GM23338 (cell line): ENCODE results near the gene CYFIP2. TPM values are rescaled to one million over a fixed set of nuclear protein-coding genes. Genes with fewer than 3 reads are reported as not detected.

Source experiments
- ATAC-seq: fragments of 200-7000 bp; cut with Tn5 transposase; 3 replicates; pipeline ENCODE4 v1.9.1; 2020
- DNase-seq: peaks from one replicate; pipeline ENCODE4 v3.0.0-alpha.2; 2015; ENCODE audit warnings: low spot score
- H2AFZ ChIP-seq: fragments of 200-600 bp; sonication (generic); 2 replicates; pipeline ENCODE4 v1.8.0; 2016; ENCODE audit warnings: antibody characterized with exemption, mild to moderate bottlenecking, moderate library complexity
- H3F3A ChIP-seq: fragments of 200-600 bp; sonication (generic); replicated peaks from 2 replicates; pipeline ENCODE4 v1.8.0; 2017; ENCODE audit warnings: antibody characterized with exemption, mixed run types, low read depth
- H3K27ac ChIP-seq: fragments of 200-600 bp; sonication (generic); 2 replicates; pipeline ENCODE4 v1.6.1; 2016; ENCODE audit warnings: low read depth
- H3K27me3 ChIP-seq: fragments of 200-600 bp; sonication (generic); 2 replicates; pipeline ENCODE4 v1.8.0; 2016; ENCODE audit warnings: mild to moderate bottlenecking, mixed run types, moderate library complexity; ENCODE audit not compliant: insufficient read depth
- H3K36me3 ChIP-seq: fragments of 200-600 bp; sonication (generic); 2 replicates; pipeline ENCODE4 v1.8.0; 2016; ENCODE audit warnings: mild to moderate bottlenecking; ENCODE audit not compliant: insufficient read depth
- H3K4me1 ChIP-seq: fragments of 200-600 bp; sonication (generic); 2 replicates; pipeline ENCODE4 v1.8.0; 2016; ENCODE audit warnings: mild to moderate bottlenecking, moderate library complexity; ENCODE audit not compliant: insufficient read depth
- H3K4me2 ChIP-seq: fragments of 200-600 bp; sonication (generic); 2 replicates; pipeline ENCODE4 v1.7.1; 2017; ENCODE audit warnings: mixed run types
- H3K4me3 ChIP-seq: fragments of 200-600 bp; sonication (generic); 2 replicates; pipeline ENCODE4 v1.6.1; 2016; ENCODE audit warnings: mixed run types
- H3K79me2 ChIP-seq: fragments of 200-600 bp; sonication (generic); replicated peaks from 2 replicates; pipeline ENCODE4 v1.8.0; 2017; ENCODE audit warnings: mild to moderate bottlenecking; ENCODE audit not compliant: insufficient read depth
- H3K9me2 ChIP-seq: fragments of 200-600 bp; sonication (generic); 2 replicates; pipeline ENCODE4 v1.8.0; 2017; ENCODE audit not compliant: insufficient read depth
- H4K20me1 ChIP-seq: fragments of 200-600 bp; sonication (generic); replicated peaks from 2 replicates; pipeline ENCODE4 v1.8.0; 2017; ENCODE audit warnings: mild to moderate bottlenecking; ENCODE audit not compliant: insufficient read depth
- H3K27ac Mint-ChIP-seq: 2 replicates; pipeline ENCODE4 v1.8.0; 2020; ENCODE audit warnings: inconsistent platforms, mild to moderate bottlenecking, moderate library complexity, mixed read lengths
- H3K27me3 Mint-ChIP-seq: 3 replicates; pipeline ENCODE4 v1.8.0; 2022; ENCODE audit warnings: low read depth, mild to moderate bottlenecking, moderate library complexity, mixed read lengths, inconsistent platforms; ENCODE audit not compliant: insufficient read depth, poor library complexity
- H3K36me3 Mint-ChIP-seq: 3 replicates; pipeline ENCODE4 v1.8.0; 2021; ENCODE audit warnings: low read depth, mild to moderate bottlenecking, inconsistent platforms, moderate library complexity, mixed read lengths
- H3K4me1 Mint-ChIP-seq: 3 replicates; pipeline ENCODE4 v1.8.0; 2020; ENCODE audit warnings: mild to moderate bottlenecking, inconsistent platforms, mixed read lengths
- H3K4me3 Mint-ChIP-seq: 3 replicates; pipeline ENCODE4 v1.8.0; 2021; ENCODE audit warnings: moderate library complexity, mild to moderate bottlenecking, inconsistent platforms, mixed read lengths
- H3K9me3 Mint-ChIP-seq: 3 replicates; pipeline ENCODE4 v1.8.0; 2020; ENCODE audit warnings: moderate library complexity, mild to moderate bottlenecking, inconsistent platforms, mixed read lengths
- CREB1 ChIP-seq: fragments of 250-450 bp; sonication (Bioruptor Pico); IDR thresholded peaks from 2 replicates; pipeline ENCODE4 v1.5.0; 2020; ENCODE audit warnings: low read depth, mild to moderate bottlenecking, moderate library complexity
- CTCF ChIP-seq, 2 experiments: fragments of 200-600 bp in 1 of 2; sonication (generic) in 1 of 2; conservative IDR thresholded peaks; 2 replicates each; pipeline versions ENCODE4 v1.5.1 to v1.6.1; 2016 to 2017; ENCODE audit warnings: antibody characterized with exemption in 2 of 2, low read depth in 2 of 2, mild to moderate bottlenecking in 2 of 2, moderate library complexity in 1 of 2
- EZH2 ChIP-seq: fragments of 200-600 bp; sonication (generic); IDR thresholded peaks from one replicate; pipeline ENCODE4 v1.8.0; 2017; ENCODE audit warnings: antibody characterized with exemption, mild to moderate bottlenecking, low read depth; ENCODE audit not compliant: unreplicated experiment
- EZH2phosphoT487 ChIP-seq: fragments of 200-600 bp; sonication (generic); IDR thresholded peaks from one replicate; pipeline ENCODE4 v1.8.1; 2018; ENCODE audit warnings: antibody characterized with exemption; ENCODE audit not compliant: unreplicated experiment
- JUNB ChIP-seq: IDR thresholded peaks from one replicate; pipeline ENCODE4 v1.6.1; 2016; ENCODE audit warnings: antibody characterized with exemption; ENCODE audit not compliant: unreplicated experiment
- NANOG ChIP-seq: IDR thresholded peaks from 2 replicates; pipeline ENCODE4 v1.6.1; 2016; ENCODE audit warnings: antibody characterized with exemption, borderline replicate concordance
- POLR2AphosphoS5 ChIP-seq: IDR thresholded peaks from 2 replicates; pipeline ENCODE4 v1.6.1; 2016; ENCODE audit warnings: antibody characterized with exemption, low read depth
- REST ChIP-seq: IDR thresholded peaks from one replicate; pipeline ENCODE4 v1.6.1; 2018; ENCODE audit warnings: antibody characterized with exemption; ENCODE audit not compliant: unreplicated experiment
- STAT1 ChIP-seq: IDR thresholded peaks from one replicate; pipeline ENCODE4 v1.6.1; 2016; ENCODE audit warnings: antibody characterized with exemption; ENCODE audit not compliant: unreplicated experiment
- ZNF114 ChIP-seq: fragments of 250-450 bp; sonication (Bioruptor Pico); IDR thresholded peaks from 2 replicates; pipeline ENCODE4 v1.5.0; 2020; ENCODE audit warnings: mild to moderate bottlenecking, moderate library complexity
- ZNF331 ChIP-seq: fragments of 250-450 bp; sonication (Bioruptor Pico); IDR thresholded peaks from 2 replicates; pipeline ENCODE4 v1.5.0; 2020; ENCODE audit warnings: low read depth, mild to moderate bottlenecking, moderate library complexity
- ZNF462 ChIP-seq: fragments of 250-450 bp; sonication (Bioruptor Pico); IDR thresholded peaks from 2 replicates; pipeline ENCODE4 v1.5.0; 2020; ENCODE audit warnings: mild to moderate bottlenecking, moderate library complexity
- polyA plus RNA-seq: library from polyadenylated mRNA; unstranded; fragments of >200 nt; fragmentation: Nextera tagmentation; extraction: Ambion mirVana; gene quantifications from 2 replicates; pipeline ENCODE4 v1.2.1, GENCODE V29; 2016
- total RNA-seq: library from RNA; depleted of rRNA; stranded (reverse); fragments of >200 nt; shearing (Covaris generic); gene quantifications from 2 replicates; pipeline ENCODE4 v1.2.3, GENCODE V29; 2014

CYFIP2 gene
- total and polyA plus RNA-seq, 2 experiments from 2014 or later = 54.1 to 98.4 TPM

- TF ChIP-seq CTCF (conservative IDR thresholded peaks at IDR 0.05; ENCODE audit: low read depth in 2 of 2) (no peak), JUNB (no peak), EZH2phosphoT487 (no peak), ZNF331 (CRISPR knock-in tag) (no peak), ZNF114 (CRISPR knock-in tag) (no peak), STAT1 (no peak), NANOG (no peak), EZH2 (no peak), POLR2AphosphoS5 (no peak)
Observed at GRCh38 chr5:157351802-157352092, 85.8 kb downstream of the CYFIP2 start (continued).

- Histone ChIP-seq H3K79me2 (no peaks in the 10 kb centered on the region), H3K4me1 (no peaks in the 10 kb centered on the region), H4K20me1 (0 out of 2 replicates have a peak, but pooled peaks cover 4% of the 10 kb centered on the region), H3K4me3 (no peak overlapping the region), H3K27ac (no peak overlapping the region), H3K9me2 (no peaks in the 10 kb centered on the region), H3K36me3 (no peaks in the 10 kb centered on the region), H2AFZ (no peak overlapping the region), H3K4me2 (no peak overlapping the region), H3K27me3 (no peaks in the 10 kb centered on the region), H3F3A (no peaks in the 10 kb centered on the region)
- Mint-ChIP-seq H3K27ac (no peak overlapping the region), H3K27me3 (peaks cover 6% of the 10 kb centered on the region), H3K4me1 (peaks cover 2% of the 10 kb centered on the region; the same call in 1 of the 3 replicates), H3K36me3 (peaks cover 4% of the 10 kb centered on the region; the same call in 2 of the 3 replicates), H3K4me3 (no peak overlapping the region), H3K9me3 (no peaks in the 10 kb centered on the region)
- ATAC-seq = no peak
- DNase-seq = no peak
- TF ChIP-seq NANOG (no peak), STAT1 (no peak), EZH2 (no peak), REST (no peak), EZH2phosphoT487 (no peak), ZNF114 (CRISPR knock-in tag) (no peak), ZNF462 (CRISPR knock-in tag) (no peak), ZNF331 (CRISPR knock-in tag) (no peak), POLR2AphosphoS5 (no peak), CREB1 (no peak)
Observed at GRCh38 chr5:157352756-157353340, 86.9 kb downstream of the CYFIP2 start.
